Measurements from ENCODE around the gene IL3RA.

The IL3RA gene

GRCh38 chrX:1411326-1411725 is 74.7 kb downstream of the IL3RA start:
- H3K9me3 ChIP-seq (ENCODE audit: control insufficient read depth in 2 of 2, low read length in 2 of 2), result no peaks in the 10 kb centered on the region
- no peaks in the 10 kb centered on the region for H3K27me3 ChIP-seq (ENCODE audit: control insufficient read depth in 2 of 2, insufficient read depth in 2 of 2, low read length in 2 of 2)
- no peaks in the 10 kb centered on the region for H3K4me1 ChIP-seq (ENCODE audit: control insufficient read depth in 2 of 2, insufficient read depth in 2 of 2, low read length in 2 of 2)
- peaks cover 29 to 36% of the 10 kb centered on the region in 2 donors for H3K36me3 ChIP-seq (ENCODE audit: control insufficient read depth in 2 of 2, insufficient read depth in 2 of 2, low read length in 2 of 2)
- no peak overlapping the region for H3K27ac ChIP-seq (ENCODE audit: low read depth in 2 of 2, low read length in 2 of 2)
- H3K4me3 ChIP-seq (ENCODE audit: low read length in 2 of 2), result no peak overlapping the region
- no peak overlapping the region for H3K9ac ChIP-seq (ENCODE audit: low read depth in 1 of 2, low read length in 2 of 2)

GRCh38 chrX:1412551-1413161 is 76.1 kb downstream of the IL3RA start:
- Histone ChIP-seq H3K9me3 (ENCODE audit: control insufficient read depth in 2 of 2, low read length in 2 of 2) (no peaks in the 10 kb centered on the region), H3K4me3 (ENCODE audit: low read length in 2 of 2) (no peak overlapping the region), H3K4me1 (ENCODE audit: control insufficient read depth in 2 of 2, insufficient read depth in 2 of 2, low read length in 2 of 2) (no peaks in the 10 kb centered on the region), H3K36me3 (ENCODE audit: control insufficient read depth in 2 of 2, insufficient read depth in 2 of 2, low read length in 2 of 2) (peaks cover 29 to 36% of the 10 kb centered on the region in 2 donors), H3K9ac (ENCODE audit: low read depth in 1 of 2, low read length in 2 of 2) (no peak overlapping the region), H3K27ac (ENCODE audit: low read depth in 2 of 2, low read length in 2 of 2) (no peak overlapping the region), H3K27me3 (ENCODE audit: control insufficient read depth in 2 of 2, insufficient read depth in 2 of 2, low read length in 2 of 2) (no peaks in the 10 kb centered on the region)

- H3K4me3 ChIP-seq (ENCODE audit: low read length in 2 of 2), result no peak overlapping the region
- peaks cover 35 to 39% of the 10 kb centered on the region in 2 donors for H3K36me3 ChIP-seq (ENCODE audit: control insufficient read depth in 2 of 2, insufficient read depth in 2 of 2, low read length in 2 of 2)
- H3K4me1 ChIP-seq (ENCODE audit: control insufficient read depth in 2 of 2, insufficient read depth in 2 of 2, low read length in 2 of 2), result no peaks in the 10 kb centered on the region
- H3K27me3 ChIP-seq (ENCODE audit: control insufficient read depth in 2 of 2, insufficient read depth in 2 of 2, low read length in 2 of 2), result no peaks in the 10 kb centered on the region
- no peak overlapping the region for H3K27ac ChIP-seq (ENCODE audit: low read depth in 2 of 2, low read length in 2 of 2)
- H3K9me3 ChIP-seq (ENCODE audit: control insufficient read depth in 2 of 2, low read length in 2 of 2), result peaks cover 0 to 3% of the 10 kb centered on the region in 2 donors
- H3K9ac ChIP-seq (ENCODE audit: low read depth in 1 of 2, low read length in 2 of 2), result no peak overlapping the region
Measured at GRCh38 chrX:1416327-1416784, 79.8 kb downstream of the IL3RA start.

- Histone ChIP-seq H3K9ac (ENCODE audit: low read depth in 1 of 2, low read length in 2 of 2) (no peak overlapping the region), H3K27ac (ENCODE audit: low read depth in 2 of 2, low read length in 2 of 2) (no peak overlapping the region), H3K9me3 (ENCODE audit: control insufficient read depth in 2 of 2, low read length in 2 of 2) (peaks cover 2 to 3% of the 10 kb centered on the region in 2 donors), H3K4me1 (ENCODE audit: control insufficient read depth in 2 of 2, insufficient read depth in 2 of 2, low read length in 2 of 2) (no peaks in the 10 kb centered on the region), H3K4me3 (ENCODE audit: low read length in 2 of 2) (no peak overlapping the region), H3K36me3 (ENCODE audit: control insufficient read depth in 2 of 2, insufficient read depth in 2 of 2, low read length in 2 of 2) (peaks cover 43 to 44% of the 10 kb centered on the region in 2 donors), H3K27me3 (ENCODE audit: control insufficient read depth in 2 of 2, insufficient read depth in 2 of 2, low read length in 2 of 2) (no peaks in the 10 kb centered on the region)
Measured at GRCh38 chrX:1416965-1417760, 80.6 kb downstream of the IL3RA start.

DNA sequence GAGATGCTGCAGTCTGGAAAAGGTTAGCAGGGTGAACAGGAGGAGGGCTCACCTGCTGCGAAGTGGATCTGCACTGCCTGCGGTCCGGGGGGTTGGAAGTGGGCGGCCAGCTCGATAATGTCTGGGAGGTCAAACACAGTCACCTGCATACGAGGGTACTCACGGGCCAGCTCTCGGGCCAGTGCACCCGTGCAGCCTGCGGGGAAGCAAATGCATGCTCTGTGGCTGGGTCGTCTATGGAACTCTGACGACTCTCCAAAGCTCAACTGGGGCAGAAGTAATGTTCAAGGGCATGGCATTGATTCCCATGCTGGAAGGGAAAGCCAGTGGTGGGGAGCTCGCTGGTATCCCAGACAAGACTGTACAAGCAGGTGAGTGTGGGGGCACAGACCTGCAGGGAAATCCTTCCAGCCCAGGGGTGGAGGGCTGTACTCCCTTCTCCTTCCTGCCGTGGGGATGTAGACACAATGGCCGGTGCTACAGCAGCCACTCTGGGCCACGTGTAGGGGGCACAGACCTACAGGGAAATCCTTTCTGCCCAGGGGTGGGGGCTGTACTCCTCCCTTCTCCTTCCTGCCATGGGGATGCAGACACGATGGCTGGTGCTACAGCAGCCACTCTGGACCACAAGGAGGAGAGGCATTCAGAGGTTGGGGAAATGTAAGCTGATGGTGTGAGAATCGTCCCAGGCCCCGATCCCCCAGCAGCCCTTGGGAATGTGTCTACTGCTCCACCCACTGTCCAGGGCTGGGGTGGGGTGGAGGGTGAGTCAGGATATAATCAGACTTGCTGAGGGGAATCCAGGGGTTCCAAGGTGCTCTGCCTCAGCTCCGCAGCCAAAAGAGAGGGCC is 81.6 kb downstream of the IL3RA start:
- Histone ChIP-seq H3K9ac (ENCODE audit: low read depth in 1 of 2, low read length in 2 of 2) (no peak overlapping the region), H3K4me3 (ENCODE audit: low read length in 2 of 2) (no peak overlapping the region), H3K27me3 (ENCODE audit: control insufficient read depth in 2 of 2, insufficient read depth in 2 of 2, low read length in 2 of 2) (no peaks in the 10 kb centered on the region), H3K9me3 (ENCODE audit: control insufficient read depth in 2 of 2, low read length in 2 of 2) (peaks cover 5 to 7% of the 10 kb centered on the region in 2 donors), H3K27ac (ENCODE audit: low read depth in 2 of 2, low read length in 2 of 2) (no peak overlapping the region), H3K4me1 (ENCODE audit: control insufficient read depth in 2 of 2, insufficient read depth in 2 of 2, low read length in 2 of 2) (no peaks in the 10 kb centered on the region), H3K36me3 (ENCODE audit: control insufficient read depth in 2 of 2, insufficient read depth in 2 of 2, low read length in 2 of 2) (peaks cover 38 to 47% of the 10 kb centered on the region in 2 donors)

DNA sequence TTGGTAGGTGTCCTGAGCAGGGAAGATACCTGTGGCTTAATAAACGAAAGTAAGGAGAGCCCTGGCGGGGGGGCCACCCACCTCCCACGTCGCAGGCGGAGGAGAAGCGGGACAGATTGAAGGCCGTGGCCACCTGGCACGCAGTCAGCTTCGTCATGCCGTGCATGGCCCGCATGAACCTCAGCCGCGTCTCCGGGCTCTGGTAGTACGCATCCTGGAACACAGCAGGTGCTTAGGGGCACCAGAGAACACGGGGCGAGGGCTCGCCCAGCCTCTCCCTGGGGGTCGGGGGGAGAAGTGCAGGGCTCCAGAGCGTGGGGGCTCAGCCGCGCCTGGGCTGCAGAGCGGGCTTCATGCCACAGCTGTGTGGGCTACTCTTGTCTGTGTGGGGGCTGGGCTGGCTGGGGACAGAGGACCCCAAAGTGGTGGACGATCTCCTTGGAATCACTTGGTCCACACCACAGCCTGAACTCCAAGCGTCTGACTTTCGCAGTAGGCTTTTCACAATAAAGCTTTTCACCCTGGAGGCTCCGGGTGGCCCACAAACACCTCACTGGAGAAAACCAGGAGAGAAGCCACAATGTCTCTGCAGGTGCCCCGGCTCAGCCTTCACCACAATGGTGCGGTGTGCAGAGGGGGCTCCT is 82.4 kb downstream of the IL3RA start:
- Histone ChIP-seq H3K36me3 (ENCODE audit: control insufficient read depth in 2 of 2, insufficient read depth in 2 of 2, low read length in 2 of 2) (peaks cover 38 to 47% of the 10 kb centered on the region in 2 donors), H3K9ac (ENCODE audit: low read depth in 1 of 2, low read length in 2 of 2) (no peak overlapping the region), H3K9me3 (ENCODE audit: control insufficient read depth in 2 of 2, low read length in 2 of 2) (peaks cover 5 to 7% of the 10 kb centered on the region in 2 donors), H3K27ac (ENCODE audit: low read depth in 2 of 2, low read length in 2 of 2) (no peak overlapping the region), H3K4me1 (ENCODE audit: control insufficient read depth in 2 of 2, insufficient read depth in 2 of 2, low read length in 2 of 2) (no peaks in the 10 kb centered on the region), H3K4me3 (ENCODE audit: low read length in 2 of 2) (no peak overlapping the region), H3K27me3 (ENCODE audit: control insufficient read depth in 2 of 2, insufficient read depth in 2 of 2, low read length in 2 of 2) (no peaks in the 10 kb centered on the region)

- Histone ChIP-seq H3K36me3 (ENCODE audit: control insufficient read depth in 2 of 2, insufficient read depth in 2 of 2, low read length in 2 of 2) (peaks cover 39 to 44% of the 10 kb centered on the region in 2 donors), H3K27ac (ENCODE audit: low read depth in 2 of 2, low read length in 2 of 2) (no peak overlapping the region), H3K9me3 (ENCODE audit: control insufficient read depth in 2 of 2, low read length in 2 of 2) (peaks cover 5 to 7% of the 10 kb centered on the region in 2 donors), H3K27me3 (ENCODE audit: control insufficient read depth in 2 of 2, insufficient read depth in 2 of 2, low read length in 2 of 2) (no peaks in the 10 kb centered on the region), H3K4me3 (ENCODE audit: low read length in 2 of 2) (no peak overlapping the region), H3K4me1 (ENCODE audit: control insufficient read depth in 2 of 2, insufficient read depth in 2 of 2, low read length in 2 of 2) (no peaks in the 10 kb centered on the region), H3K9ac (ENCODE audit: low read depth in 1 of 2, low read length in 2 of 2) (no peak overlapping the region)
Measured at GRCh38 chrX:1419545-1420355, 83.2 kb downstream of the IL3RA start.

DNA sequence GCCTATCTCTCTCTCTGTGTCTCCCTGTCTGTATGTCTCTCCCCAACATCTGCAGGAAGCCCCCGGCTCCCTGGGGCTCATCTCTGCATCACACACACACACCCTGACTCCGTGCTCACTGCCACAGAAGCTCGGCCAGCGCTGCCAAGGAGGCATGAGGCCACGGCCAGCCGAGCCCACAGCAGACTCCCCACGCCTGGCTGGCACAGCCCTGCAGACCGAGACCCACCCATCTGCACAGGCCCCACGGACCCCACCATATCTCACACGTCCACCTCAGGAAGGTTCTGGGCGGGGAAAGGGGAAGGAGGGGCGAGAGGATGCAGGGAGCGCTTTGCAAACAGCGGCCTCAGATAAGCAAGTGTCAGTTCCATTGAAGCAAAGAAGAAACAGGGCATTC is 83.8 kb downstream of the IL3RA start:
- Histone ChIP-seq H3K27me3 (ENCODE audit: control insufficient read depth in 2 of 2, insufficient read depth in 2 of 2, low read length in 2 of 2) (no peaks in the 10 kb centered on the region), H3K9me3 (ENCODE audit: control insufficient read depth in 2 of 2, low read length in 2 of 2) (peaks cover 5 to 7% of the 10 kb centered on the region in 2 donors), H3K4me1 (ENCODE audit: control insufficient read depth in 2 of 2, insufficient read depth in 2 of 2, low read length in 2 of 2) (no peaks in the 10 kb centered on the region), H3K9ac (ENCODE audit: low read depth in 1 of 2, low read length in 2 of 2) (no peak overlapping the region), H3K4me3 (ENCODE audit: low read length in 2 of 2) (no peak overlapping the region), H3K27ac (ENCODE audit: low read depth in 2 of 2, low read length in 2 of 2) (no peak overlapping the region), H3K36me3 (ENCODE audit: control insufficient read depth in 2 of 2, insufficient read depth in 2 of 2, low read length in 2 of 2) (peaks cover 45 to 49% of the 10 kb centered on the region in 2 donors)

- Histone ChIP-seq H3K27me3 (ENCODE audit: control insufficient read depth in 2 of 2, insufficient read depth in 2 of 2, low read length in 2 of 2) (no peaks in the 10 kb centered on the region), H3K27ac (ENCODE audit: low read depth in 2 of 2, low read length in 2 of 2) (no peak overlapping the region), H3K4me3 (ENCODE audit: low read length in 2 of 2) (no peak overlapping the region), H3K9ac (ENCODE audit: low read depth in 1 of 2, low read length in 2 of 2) (no peak overlapping the region), H3K4me1 (ENCODE audit: control insufficient read depth in 2 of 2, insufficient read depth in 2 of 2, low read length in 2 of 2) (no peaks in the 10 kb centered on the region), H3K36me3 (ENCODE audit: control insufficient read depth in 2 of 2, insufficient read depth in 2 of 2, low read length in 2 of 2) (peaks cover 34 to 41% of the 10 kb centered on the region in 2 donors), H3K9me3 (ENCODE audit: control insufficient read depth in 2 of 2, low read length in 2 of 2) (peaks cover 5 to 7% of the 10 kb centered on the region in 2 donors)
Measured at GRCh38 chrX:1421433-1422134, 85.0 kb downstream of the IL3RA start.

Measured in mucosa of rectum (tissue), 2 donors.